Prostate gland (tissue), 2 donors: ENCODE data around the gene AAMP. TPM values are rescaled to one million over a fixed set of nuclear protein-coding genes. Genes with fewer than 3 reads are reported as not detected.

ENCODE experiments used
- DNase-seq: peaks from one replicate; pipeline ENCODE4 v3.0.0-alpha.2; 2019; ENCODE audit warnings: low spot score
- H3K27ac ChIP-seq, 2 donors: fragments of 200-600 bp; sonication (generic); 2 replicates each; pipeline ENCODE4 v1.5.1; 2017 to 2019
- H3K27me3 ChIP-seq: fragments of 200-600 bp; sonication (generic); replicated peaks from 2 replicates; pipeline ENCODE4 v1.5.1; 2019; ENCODE audit not compliant: insufficient read depth
- H3K36me3 ChIP-seq, 2 donors: fragments of 200-600 bp; sonication (generic); 1 replicate in 1 of 2; 2 replicates in 1 of 2; pipeline versions ENCODE4 v1.5.1 to v1.8.1; 2017 to 2019
- H3K4me1 ChIP-seq: fragments of 200-600 bp; sonication (generic); replicated peaks from 2 replicates; pipeline ENCODE4 v1.5.1; 2019
- H3K4me3 ChIP-seq, 2 donors: fragments of 200-600 bp; sonication (generic); 2 replicates each; pipeline ENCODE4 v1.5.1; 2017 to 2019
- H3K9me3 ChIP-seq: fragments of 200-600 bp; sonication (generic); 2 replicates; pipeline ENCODE4 v1.5.1; 2017
- CTCF ChIP-seq, 4 experiments: fragments of 200-600 bp in 2 of 4; fragments of 450-650 bp in 2 of 4; sonication (generic) in 2 of 4; IDR thresholded peaks; 1 replicate in 3 of 4; 2 replicates in 1 of 4; pipeline ENCODE4 v1.5.1; 2016 to 2019; ENCODE audit warnings: antibody characterized with exemption in 4 of 4, mild to moderate bottlenecking in 2 of 4, moderate library complexity in 2 of 4
- POLR2A ChIP-seq: fragments of 450-650 bp; IDR thresholded peaks from one replicate; pipeline ENCODE4 v1.6.1; 2016; ENCODE audit warnings: antibody characterized with exemption, mild to moderate bottlenecking
- POLR2AphosphoS5 ChIP-seq: sonication (generic); formaldehyde crosslinking; IDR thresholded peaks from one replicate; pipeline ENCODE4 v1.6.1; 2017; ENCODE audit warnings: antibody characterized with exemption
- WGBS: methylation state at CpG from one replicate; pipeline ENCODE4 v1.1.5; 2018; 5-methylcytosine and 5-hydroxymethylcytosine counted together
- intact Hi-C: fragments of 100-400 bp; cut with DNase I; formaldehyde crosslinking; loops from one replicate; pipeline ENCODE4 v1.14.2; 2022
- total RNA-seq, 2 donors: library from RNA; depleted of rRNA; stranded (reverse); fragments of >200 nt; gene quantifications; one replicate each; pipeline ENCODE4 v1.1.0, GENCODE V29; 2016

AAMP gene
- total RNA-seq, 2 donors from 2014 or later: 217 to 237 TPM

DNA sequence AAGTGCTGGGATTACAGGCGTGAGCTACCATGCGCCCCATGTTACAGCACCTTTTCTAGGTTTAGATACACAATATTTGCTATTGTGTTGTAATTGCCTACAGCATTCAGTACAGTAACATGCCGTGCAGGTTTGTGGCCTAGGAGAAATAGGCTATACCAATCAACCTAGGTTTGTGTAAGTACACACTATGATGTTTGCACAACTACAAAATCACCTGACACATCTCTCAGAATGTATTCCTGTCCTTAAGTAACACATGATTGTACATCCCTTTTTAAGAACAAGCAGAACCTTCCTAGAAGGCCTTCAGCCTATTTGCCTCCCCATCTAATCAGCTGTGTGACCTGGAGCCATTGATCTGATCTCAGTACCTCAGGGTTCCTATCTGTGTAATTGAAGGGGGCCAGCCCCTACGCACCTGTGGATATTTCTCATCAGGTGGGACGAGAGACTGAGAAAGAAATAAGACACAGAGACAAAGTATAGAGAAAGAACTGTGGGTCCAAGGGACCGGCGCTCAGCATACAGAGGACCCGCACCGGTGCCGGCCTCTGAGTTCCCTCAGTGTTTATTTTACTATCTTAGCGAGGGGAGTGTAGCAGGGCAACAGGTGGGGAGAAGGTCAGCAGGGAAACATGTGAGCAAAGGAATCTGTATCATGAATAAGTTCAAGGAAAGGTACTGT, 41.1 kb upstream of the AAMP start:
- H3K36me3 ChIP-seq: no peaks in the 10 kb centered on the region
- peaks cover 4% of the 10 kb centered on the region for H3K4me1 ChIP-seq
- H3K27me3 ChIP-seq: no peaks in the 10 kb centered on the region
- H3K27ac ChIP-seq: peak overlapping the region; percentile 59 to 78
- intact Hi-C loops: no loop called here
- peak; percentile 75 for TF ChIP-seq POLR2AphosphoS5
- no peak for TF ChIP-seq POLR2A
- no peak overlapping the region for H3K4me3 ChIP-seq
- 45% methylated on average over 11 of the region's 11 CpGs for WGBS
- H3K9me3 ChIP-seq: no peaks in the 10 kb centered on the region
- no peak for DNase-seq

- Histone ChIP-seq H3K27me3 (no peaks in the 10 kb centered on the region), H3K27ac (peak overlapping the region in 1 of 2 donors; percentile 31), H3K36me3 (no peaks in the 10 kb centered on the region), H3K4me3 (no peak overlapping the region), H3K9me3 (no peaks in the 10 kb centered on the region), H3K4me1 (peaks cover 4% of the 10 kb centered on the region)
- DNase-seq: no peak
- intact Hi-C loops: no loop called here
- TF ChIP-seq POLR2AphosphoS5: no peak
- TF ChIP-seq POLR2A: no peak
- 97% methylated on average over 6 of the region's 6 CpGs for WGBS
These were observed 37.6 kb upstream of the AAMP start for GRCh38 chr2:218307415-218308090.

- Histone ChIP-seq H3K9me3 (no peaks in the 10 kb centered on the region), H3K4me3 (no peak overlapping the region), H3K27me3 (no peaks in the 10 kb centered on the region), H3K36me3 (no peaks in the 10 kb centered on the region), H3K27ac (no peak overlapping the region), H3K4me1 (peaks cover 4% of the 10 kb centered on the region)
- TF ChIP-seq CTCF (IDR thresholded peaks at IDR 0.05) (no peak), POLR2A (no peak), POLR2AphosphoS5 (no peak)
- no peak for DNase-seq
- WGBS: 88% methylated on average over 9 of the region's 9 CpGs
- intact Hi-C loops: no loop called here
These were observed 36.4 kb upstream of the AAMP start for GRCh38 chr2:218306184-218306920.

- Histone ChIP-seq H3K4me1 (no peaks in the 10 kb centered on the region), H3K4me3 (no peak overlapping the region), H3K36me3 (no peaks in the 10 kb centered on the region), H3K27ac (no peak overlapping the region), H3K27me3 (no peaks in the 10 kb centered on the region), H3K9me3 (no peaks in the 10 kb centered on the region)
- no peak for DNase-seq
- no peak for TF ChIP-seq POLR2AphosphoS5
- no peak for TF ChIP-seq CTCF (IDR thresholded peaks at IDR 0.05)
- TF ChIP-seq POLR2A: no peak
- WGBS: 83% methylated on average over 5 of the region's 5 CpGs
- intact Hi-C loops: no loop called here
These were observed 35.4 kb upstream of the AAMP start for GRCh38 chr2:218305383-218305782.

GRCh38 chr2:218301176-218301819, 31.4 kb upstream of the AAMP start:
- Histone ChIP-seq H3K27ac (peak overlapping the region; percentile 51 to 54), H3K9me3 (no peaks in the 10 kb centered on the region), H3K4me3 (no peak overlapping the region), H3K36me3 (no peaks in the 10 kb centered on the region), H3K4me1 (no peaks in the 10 kb centered on the region), H3K27me3 (no peaks in the 10 kb centered on the region)
- intact Hi-C loops: loop anchor here (5.0 kb wide), 1 partner anchor 56 kb away; the partner anchor contains the start of gene CATIP
- DNase-seq: peak; percentile 83
- TF ChIP-seq POLR2A: no peak
- TF ChIP-seq POLR2AphosphoS5: peak; percentile 89
- peak; percentile 95 to 100 (median 98) for TF ChIP-seq CTCF (IDR thresholded peaks at IDR 0.05)
- 7% methylated on average over 9 of the region's 9 CpGs for WGBS
